H1 (cell line): ENCODE measurements around the gene IRF4. TPM values are rescaled to one million over a fixed set of nuclear protein-coding genes. Genes with fewer than 3 reads are reported as not detected.

Experiments used
- CTCF ChIA-PET: fragments of 300-600 bp; sonication (Branson Sonifier 250); formaldehyde crosslinking; loops from one replicate; lab custom pipeline; 2021; ENCODE audit not compliant: partially characterized antibody; lab: Charles Lee
- POLR2A ChIA-PET: fragments of 300-600 bp; sonication (Branson Sonifier 250); formaldehyde crosslinking; loops from one replicate; lab custom pipeline; 2021; ENCODE audit warnings: inconsistent platforms; ENCODE audit not compliant: partially characterized antibody; lab: Charles Lee
- DNase-seq, 2 experiments: peaks; one replicate each; pipeline versions ENCODE4 v3.0.0 to v3.0.0-alpha.2; 2010 to 2022; ENCODE audit warnings: low spot score in 2 of 2, low read depth in 1 of 2, mixed read lengths in 1 of 2
- FAIRE-seq: peaks from 2 replicates; lab custom pipeline; 2011; peaks lifted over from hg19 to GRCh38; lab: Jason Lieb, UNC
- H2AFZ ChIP-seq: 2 replicates; pipeline ENCODE4 v1.8.1; 2012; ENCODE audit warnings: low read length, inconsistent platforms
- H2AK5ac ChIP-seq: 2 replicates; pipeline ENCODE4 v1.6.1; 2013; ENCODE audit warnings: low read depth, low read length
- H2BK120ac ChIP-seq: replicated peaks from 2 replicates; pipeline ENCODE3; 2013; ENCODE audit warnings: low read depth, low read length, inconsistent platforms
- H2BK12ac ChIP-seq: 2 replicates; pipeline ENCODE4 v1.6.1; 2013; ENCODE audit warnings: low read depth, low read length
- H2BK15ac ChIP-seq: 2 replicates; pipeline ENCODE4 v1.6.1; 2013; ENCODE audit warnings: low read length
- H2BK20ac ChIP-seq: 2 replicates; pipeline ENCODE4 v1.6.1; 2013; ENCODE audit warnings: low read length
- H2BK5ac ChIP-seq: 2 replicates; pipeline ENCODE4 v1.6.1; 2013; ENCODE audit warnings: low read depth, low read length
- H3K14ac ChIP-seq: 2 replicates; pipeline ENCODE4 v1.6.1; 2013; ENCODE audit warnings: inconsistent platforms; ENCODE audit not compliant: insufficient read length
- H3K18ac ChIP-seq: 2 replicates; pipeline ENCODE4 v1.6.1; 2013; ENCODE audit warnings: low read length; ENCODE audit errors: extremely low read depth
- H3K23ac ChIP-seq: 2 replicates; pipeline ENCODE4 v1.6.1; 2013; ENCODE audit warnings: inconsistent platforms; ENCODE audit not compliant: insufficient read length
- H3K23me2 ChIP-seq: 2 replicates; pipeline ENCODE4 v1.6.1; 2013; ENCODE audit warnings: low read depth, low read length
- H3K27ac ChIP-seq: 2 replicates; pipeline ENCODE4 v1.6.1; 2011; ENCODE audit warnings: low read depth, low read length, inconsistent platforms
- H3K27me3 ChIP-seq, 4 experiments: replicated peaks in 1 of 4; 1 replicate in 1 of 4; 2 replicates in 3 of 4; pipeline versions ENCODE4 v1.6.1 to v1.8.1; 2011 to 2013; ENCODE audit warnings: low read length in 3 of 4, mild to moderate bottlenecking in 3 of 4, inconsistent platforms in 2 of 4, mixed read lengths in 2 of 4, moderate library complexity in 1 of 4; ENCODE audit not compliant: control insufficient read depth in 3 of 4, insufficient read depth in 3 of 4; ENCODE audit errors: extremely low read depth in 1 of 4
- H3K36me3 ChIP-seq, 4 experiments: 2 replicates each; pipeline versions ENCODE4 v1.6.1 to v1.8.1; 2011 to 2013; ENCODE audit warnings: mild to moderate bottlenecking in 4 of 4, low read length in 3 of 4, moderate library complexity in 2 of 4, control low read depth in 1 of 4, inconsistent platforms in 1 of 4; ENCODE audit not compliant: insufficient read depth in 4 of 4, control insufficient read depth in 2 of 4
- H3K4ac ChIP-seq: replicated peaks from 2 replicates; pipeline ENCODE3; 2013; ENCODE audit warnings: low read length, low read depth, mixed read lengths, inconsistent platforms; ENCODE audit not compliant: insufficient read length
- H3K4me1 ChIP-seq, 4 experiments: replicated peaks in 1 of 4; 1 replicate in 1 of 4; 2 replicates in 3 of 4; pipeline versions ENCODE4 v1.6.1 to v1.8.1; 2011 to 2013; ENCODE audit warnings: low read length in 3 of 4, inconsistent platforms in 2 of 4, mixed read lengths in 1 of 4; ENCODE audit not compliant: insufficient read depth in 4 of 4, control insufficient read depth in 3 of 4
- H3K4me2 ChIP-seq, 2 experiments: 2 replicates each; pipeline versions ENCODE4 v1.6.1 to v1.8.1; 2011 to 2013; ENCODE audit warnings: low read depth in 2 of 2, low read length in 2 of 2, control low read depth in 1 of 2, inconsistent platforms in 1 of 2, mild to moderate bottlenecking in 1 of 2; ENCODE audit not compliant: insufficient read depth in 1 of 2
- H3K4me3 ChIP-seq, 4 experiments: fragments of 200-600, 300-600 bp in 1 of 4; sonication (generic), shearing (Covaris generic), sonication (Bioruptor Twin) in 1 of 4; 2 replicates each; pipeline versions ENCODE4 v1.5.1 to v1.8.1; 2011 to 2016; ENCODE audit warnings: low read length in 4 of 4, low read depth in 3 of 4, control low read depth in 2 of 4, inconsistent platforms in 2 of 4, mild to moderate bottlenecking in 2 of 4, mixed read lengths in 1 of 4, moderate library complexity in 1 of 4; ENCODE audit not compliant: insufficient read depth in 2 of 4; ENCODE audit errors: extremely low read depth in 1 of 4
- H3K56ac ChIP-seq: replicated peaks from 2 replicates; pipeline ENCODE3; 2013; ENCODE audit warnings: low read depth, mild to moderate bottlenecking, mixed read lengths, low read length, inconsistent platforms; ENCODE audit not compliant: insufficient read length
- H3K79me1 ChIP-seq: 2 replicates; pipeline ENCODE4 v1.6.1; 2013; ENCODE audit warnings: low read depth, low read length, control low read depth
- H3K79me2 ChIP-seq, 2 experiments: 2 replicates each; pipeline versions ENCODE4 v1.6.1 to v1.8.1; 2012 to 2013; ENCODE audit warnings: low read length in 2 of 2, mild to moderate bottlenecking in 2 of 2, inconsistent platforms in 1 of 2; ENCODE audit not compliant: insufficient read depth in 2 of 2, control insufficient read depth in 1 of 2
- H3K9ac ChIP-seq, 4 experiments: replicated peaks in 1 of 4; 1 replicate in 1 of 4; 2 replicates in 3 of 4; pipeline versions ENCODE4 v1.6.1 to v1.8.1; 2011 to 2013; ENCODE audit warnings: low read depth in 3 of 4, low read length in 3 of 4, control low read depth in 2 of 4, mild to moderate bottlenecking in 2 of 4, moderate library complexity in 2 of 4, inconsistent platforms in 1 of 4; ENCODE audit errors: extremely low read depth in 1 of 4
- H3K9me3 ChIP-seq, 2 experiments: 2 replicates each; pipeline versions ENCODE4 v1.6.1 to v1.8.1; 2012 to 2013; ENCODE audit warnings: mild to moderate bottlenecking in 2 of 2, moderate library complexity in 2 of 2, control low read depth in 1 of 2, inconsistent platforms in 1 of 2, low read depth in 1 of 2, low read length in 1 of 2, mixed read lengths in 1 of 2; ENCODE audit not compliant: insufficient read depth in 2 of 2
- H4K20me1 ChIP-seq, 2 experiments: replicated peaks in 1 of 2; 2 replicates each; pipeline versions ENCODE3 to v1.8.1; 2011 to 2013; ENCODE audit warnings: inconsistent platforms in 2 of 2, low read length in 2 of 2, mild to moderate bottlenecking in 1 of 2; ENCODE audit not compliant: insufficient read depth in 2 of 2, control insufficient read depth in 1 of 2
- H4K5ac ChIP-seq: 2 replicates; pipeline ENCODE4 v1.6.1; 2013; ENCODE audit warnings: low read length, low read depth, mixed read lengths, inconsistent platforms; ENCODE audit not compliant: insufficient read length
- H4K8ac ChIP-seq: 2 replicates; pipeline ENCODE4 v1.8.0; 2013; ENCODE audit warnings: mild to moderate bottlenecking, moderate library complexity, low read length, inconsistent platforms; ENCODE audit not compliant: insufficient read depth; ENCODE audit errors: extremely low read depth
- H4K91ac ChIP-seq: replicated peaks from 2 replicates; pipeline ENCODE3; 2013; ENCODE audit warnings: low read length, mixed read lengths, inconsistent platforms; ENCODE audit not compliant: insufficient read length
- ASH2L ChIP-seq: fragments of 200-600, 300-600 bp; sonication (generic); IDR thresholded peaks from one replicate; pipeline ENCODE4 v1.7.1; 2017; ENCODE audit warnings: low read length
- BRCA1 ChIP-seq: IDR thresholded peaks from 2 replicates; pipeline ENCODE4 v1.6.1; 2012; ENCODE audit warnings: low read depth, low read length, improper control_type of control experiment
- CHD1 ChIP-seq: IDR thresholded peaks from 2 replicates; pipeline ENCODE4 v1.6.1; 2012; ENCODE audit warnings: low read depth, low read length, improper control_type of control experiment
- KDM1A ChIP-seq: fragments of 200-600, 300-600 bp; sonication (generic); IDR thresholded peaks from 2 replicates; pipeline ENCODE4 v1.7.1; 2016; ENCODE audit warnings: mild to moderate bottlenecking, low read length, borderline replicate concordance
- KDM5A ChIP-seq: fragments of 200-600 bp; IDR thresholded peaks from 2 replicates; pipeline ENCODE4 v1.7.1; 2012; ENCODE audit warnings: mild to moderate bottlenecking, low read length, inconsistent platforms, mixed read lengths
- RAD21 ChIP-seq, 2 experiments: IDR thresholded peaks in 1 of 2; conservative IDR thresholded peaks in 1 of 2; 2 replicates each; pipeline ENCODE4 v1.6.1; 2011; ENCODE audit warnings: low read depth in 2 of 2, low read length in 2 of 2, improper control_type of control experiment in 1 of 2, inconsistent platforms in 1 of 2, mild to moderate bottlenecking in 1 of 2, moderate library complexity in 1 of 2
- SIX5 ChIP-seq: IDR thresholded peaks from 2 replicates; pipeline ENCODE4 v1.6.1; 2011; ENCODE audit warnings: mild to moderate bottlenecking, low read depth, low read length
- TAF7 ChIP-seq: optimal IDR thresholded peaks from 2 replicates; pipeline ENCODE3; 2011; ENCODE audit warnings: low read depth, mild to moderate bottlenecking, inconsistent platforms, low read length, moderate library complexity, borderline replicate concordance
- TCF12 ChIP-seq: IDR thresholded peaks from 2 replicates; pipeline ENCODE4 v1.6.1; 2011; ENCODE audit warnings: low read depth, mild to moderate bottlenecking, low read length
- WGBS, 2 experiments: shearing (Covaris generic) in 1 of 2; methylation state at CpG; one replicate each; pipeline versions ENCODE4 v1.1.6 to v1.1.7; 2013 to 2015; ENCODE audit warnings: low lambda C conversion rate in 2 of 2, mixed read lengths in 2 of 2, inconsistent platforms in 1 of 2, low coverage in 1 of 2, missing lambda C conversion rate in 1 of 2; ENCODE audit not compliant: insufficient replicate concordance in 2 of 2, insufficient coverage in 1 of 2, insufficient read length in 1 of 2; ENCODE audit errors: extremely low coverage in 1 of 2, missing lambda C conversion rate in 1 of 2; 5-methylcytosine and 5-hydroxymethylcytosine counted together
- polyA plus RNA-seq, 7 experiments: library from polyadenylated mRNA; depleted of rRNA in 3 of 7; stranded (reverse) in 5 of 7; unstranded in 2 of 7; fragments of >200 nt in 5 of 7; fragments of 200-250 nt in 2 of 7; gene quantifications; 1 replicate in 5 of 7; 2 replicates in 1 of 7; 4 replicates in 1 of 7; pipeline versions ENCODE4 v1.2.1 to v1.2.3, GENCODE V29; 2011 to 2013; ENCODE audit warnings: missing spikeins in 2 of 7, mixed read lengths in 2 of 7
- total RNA-seq: library from RNA; stranded (reverse); fragmentation: NEBNext Ultra II Directional; extraction: Animal tissue kit (Norgen Biotek cat#: 25700); gene quantifications from 2 replicates; pipeline ENCODE4 v1.2.1, GENCODE V29; 2021
- TF ChIP-seq, protein P1 (sequence below): IDR thresholded peaks from 2 replicates; pipeline ENCODE4 v1.6.1; 2012; ENCODE audit warnings: low read length, inconsistent platforms

The IRF4 gene
- total and polyA plus RNA-seq, 2 of the 8 experiments (the other 6 are each of a cell fraction or from before 2014, with no cell fraction given), result 0.77 to 2.1 TPM

DNA sequence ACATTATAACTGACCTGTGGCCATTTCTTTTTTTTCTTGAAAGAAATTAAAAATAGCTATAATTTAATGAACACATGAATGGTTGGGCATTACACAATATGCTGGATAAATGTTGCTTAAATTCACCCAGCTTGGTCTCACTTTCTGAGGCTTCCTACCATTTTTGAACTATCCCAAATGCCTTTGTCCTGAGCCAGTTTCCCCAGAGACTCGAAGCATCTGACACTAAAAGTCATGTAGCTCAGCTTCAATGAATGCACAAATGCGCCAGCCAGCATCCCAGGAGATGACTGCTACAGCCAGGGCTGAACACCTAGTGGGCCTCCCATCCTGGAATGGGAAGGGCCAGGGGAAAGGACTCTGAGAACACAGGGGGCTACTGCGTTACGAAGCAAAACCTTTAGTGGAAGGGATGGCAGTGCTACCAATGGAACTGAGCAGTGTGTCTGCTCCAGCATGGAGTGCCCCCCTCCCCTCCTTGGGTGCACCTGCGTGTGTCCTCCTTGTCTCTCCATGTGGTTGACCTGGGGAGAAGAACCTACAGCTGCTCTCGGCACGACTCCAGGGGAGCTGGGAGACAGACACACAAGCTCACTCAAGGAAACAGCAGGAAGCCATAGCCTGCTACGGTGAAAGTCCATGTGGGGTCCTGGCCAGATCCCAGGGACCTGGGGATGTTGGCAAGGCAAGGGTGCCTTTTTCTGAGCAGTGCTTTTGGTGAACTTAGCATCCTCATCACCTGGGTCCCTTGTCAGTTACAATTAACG, 60.9 kb downstream of the IRF4 start:
- Histone ChIP-seq H2AK5ac (no peak overlapping the region), H3K27ac (no peak overlapping the region), H4K8ac (no peak overlapping the region), H3K36me3 (no peaks in the 10 kb centered on the region; a peak in 1 of 8 replicates), H3K4me3 (no peak overlapping the region), H3K4ac (no peak overlapping the region), H3K9ac (no peak overlapping the region), H2BK5ac (no peak overlapping the region), H2BK120ac (no peak overlapping the region), H2BK12ac (no peak overlapping the region), H4K5ac (no peak overlapping the region), H4K91ac (no peak overlapping the region), H4K20me1 (no peaks in the 10 kb centered on the region), H2BK15ac (no peak overlapping the region), H3K79me1 (no peaks in the 10 kb centered on the region), H3K4me1 (peaks cover 0 to 4% (median 2%) of the 10 kb centered on the region in 4 experiments; a peak in 3 of 7 replicates), H3K18ac (no peak overlapping the region), H3K27me3 (no peaks in the 10 kb centered on the region), H3K4me2 (no peak overlapping the region), H3K9me3 (peaks cover 6 to 19% of the 10 kb centered on the region in 2 experiments; a peak in 3 of 4 replicates), H3K23me2 (no peaks in the 10 kb centered on the region), H3K14ac (no peak overlapping the region), H3K79me2 (no peaks in the 10 kb centered on the region), H3K56ac (no peak overlapping the region), H2AFZ (0 out of 2 replicates have a peak overlapping the region, but pooled peaks have one; percentile 32), H2BK20ac (no peak overlapping the region), H3K23ac (no peak overlapping the region)
- DNase-seq (peak in 1 of 2 experiments; percentile 27), FAIRE-seq (no peak)
- POLR2A ChIA-PET, result interaction anchor here (0.8 kb wide), 1 partner anchor 8 kb away, joined by 3 read pairs; no protein-coding TSS in a partner anchor
- WGBS, 2 experiments, result 91% methylated on average over 9 of the region's 9 CpGs; no CpG with 5 or more reads in 1 of the 2 experiments
- CTCF ChIA-PET, result interaction anchor here (0.9 to 1.3 kb wide), 3 partner anchors 10 to 149 kb away, joined by 3 to 5 read pairs (median 3); no protein-coding TSS in a partner anchor
- TF ChIP-seq, protein P1, sequence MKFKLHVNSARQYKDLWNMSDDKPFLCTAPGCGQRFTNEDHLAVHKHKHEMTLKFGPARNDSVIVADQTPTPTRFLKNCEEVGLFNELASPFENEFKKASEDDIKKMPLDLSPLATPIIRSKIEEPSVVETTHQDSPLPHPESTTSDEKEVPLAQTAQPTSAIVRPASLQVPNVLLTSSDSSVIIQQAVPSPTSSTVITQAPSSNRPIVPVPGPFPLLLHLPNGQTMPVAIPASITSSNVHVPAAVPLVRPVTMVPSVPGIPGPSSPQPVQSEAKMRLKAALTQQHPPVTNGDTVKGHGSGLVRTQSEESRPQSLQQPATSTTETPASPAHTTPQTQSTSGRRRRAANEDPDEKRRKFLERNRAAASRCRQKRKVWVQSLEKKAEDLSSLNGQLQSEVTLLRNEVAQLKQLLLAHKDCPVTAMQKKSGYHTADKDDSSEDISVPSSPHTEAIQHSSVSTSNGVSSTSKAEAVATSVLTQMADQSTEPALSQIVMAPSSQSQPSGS, result no peak
- no peak for TF ChIP-seq RAD21 (IDR thresholded peaks at IDR 0.05 in 1 of 2, conservative IDR thresholded peaks at IDR 0.05 in 1 of 2; ENCODE audit: low read depth in 2 of 2, low read length in 2 of 2)
- no peak for TF ChIP-seq KDM1A
- TF ChIP-seq SIX5, result no peak
- no peak for TF ChIP-seq CHD1
- TF ChIP-seq BRCA1, result no peak
- no peak for TF ChIP-seq ASH2L
- no peak for TF ChIP-seq TCF12
- TF ChIP-seq TAF7, result no peak
- no peak for TF ChIP-seq KDM5A
